OCI-LY3 (cell line): ENCODE measurements around the gene ATP2A3.

Experiments used
- EZH2phosphoT487 ChIP-seq: fragments of 200-600 bp; shearing (Covaris generic); IDR thresholded peaks from 2 replicates; pipeline ENCODE4 v1.6.1; 2018; ENCODE audit warnings: antibody characterized with exemption, mixed run types, low read depth
- TF ChIP-seq, protein P1 (sequence below): fragments of 200-600, 300-600 bp; sonication (generic); IDR thresholded peaks from 2 replicates; pipeline ENCODE4 v1.5.1; 2014; ENCODE audit warnings: antibody characterized with exemption, low read length, low read depth

- TF ChIP-seq, protein P1, sequence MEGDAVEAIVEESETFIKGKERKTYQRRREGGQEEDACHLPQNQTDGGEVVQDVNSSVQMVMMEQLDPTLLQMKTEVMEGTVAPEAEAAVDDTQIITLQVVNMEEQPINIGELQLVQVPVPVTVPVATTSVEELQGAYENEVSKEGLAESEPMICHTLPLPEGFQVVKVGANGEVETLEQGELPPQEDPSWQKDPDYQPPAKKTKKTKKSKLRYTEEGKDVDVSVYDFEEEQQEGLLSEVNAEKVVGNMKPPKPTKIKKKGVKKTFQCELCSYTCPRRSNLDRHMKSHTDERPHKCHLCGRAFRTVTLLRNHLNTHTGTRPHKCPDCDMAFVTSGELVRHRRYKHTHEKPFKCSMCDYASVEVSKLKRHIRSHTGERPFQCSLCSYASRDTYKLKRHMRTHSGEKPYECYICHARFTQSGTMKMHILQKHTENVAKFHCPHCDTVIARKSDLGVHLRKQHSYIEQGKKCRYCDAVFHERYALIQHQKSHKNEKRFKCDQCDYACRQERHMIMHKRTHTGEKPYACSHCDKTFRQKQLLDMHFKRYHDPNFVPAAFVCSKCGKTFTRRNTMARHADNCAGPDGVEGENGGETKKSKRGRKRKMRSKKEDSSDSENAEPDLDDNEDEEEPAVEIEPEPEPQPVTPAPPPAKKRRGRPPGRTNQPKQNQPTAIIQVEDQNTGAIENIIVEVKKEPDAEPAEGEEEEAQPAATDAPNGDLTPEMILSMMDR = no peak
- no peak for TF ChIP-seq EZH2phosphoT487
Measured at GRCh38 chr17:3951420-3951819, 12.8 kb downstream of the ATP2A3 start.
